Measurements from ENCODE around the gene SLC35A5. TPM values are rescaled to one million over a fixed set of nuclear protein-coding genes. Genes with fewer than 3 reads are reported as not detected.

Gene SLC35A5, protein sequence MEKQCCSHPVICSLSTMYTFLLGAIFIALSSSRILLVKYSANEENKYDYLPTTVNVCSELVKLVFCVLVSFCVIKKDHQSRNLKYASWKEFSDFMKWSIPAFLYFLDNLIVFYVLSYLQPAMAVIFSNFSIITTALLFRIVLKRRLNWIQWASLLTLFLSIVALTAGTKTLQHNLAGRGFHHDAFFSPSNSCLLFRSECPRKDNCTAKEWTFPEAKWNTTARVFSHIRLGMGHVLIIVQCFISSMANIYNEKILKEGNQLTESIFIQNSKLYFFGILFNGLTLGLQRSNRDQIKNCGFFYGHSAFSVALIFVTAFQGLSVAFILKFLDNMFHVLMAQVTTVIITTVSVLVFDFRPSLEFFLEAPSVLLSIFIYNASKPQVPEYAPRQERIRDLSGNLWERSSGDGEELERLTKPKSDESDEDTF
- 6.4 to 18.7 TPM (median 15.7 TPM) in 5 replicates for total RNA-seq (2022; extraction: Qiagen RNA extraction; ENCODE audit: low read depth)

GRCh38 chr3:112561734-112562529 is at the start of gene SLC35A5, which contains the start of gene ATG3:
SLC35A5 (plus strand) TSS chr3:112562045; CDS start chr3:112563404, 1,359 bp downstream.
ATG3 (minus strand) TSS chr3:112561962; CDS start chr3:112561528, 434 bp downstream.

Other genes with a start within 250 kb of the SLC35A5 start
- not detected in 5 replicates for gene CD200, start 228.9 kb upstream of the SLC35A5 start, total RNA-seq (2022; extraction: Qiagen RNA extraction; ENCODE audit: low read depth)
- gene BTLA, start 62.6 kb upstream of the SLC35A5 start, total RNA-seq (2022; extraction: Qiagen RNA extraction; ENCODE audit: low read depth), result 0.05 TPM in 1 of 5 replicates, not detected in the others
- gene ATG3, start 83 bp upstream of the SLC35A5 start, total RNA-seq (2022; extraction: Qiagen RNA extraction; ENCODE audit: low read depth), result 43.5 to 56.0 TPM (median 47.5 TPM) in 5 replicates
- 36.9 to 74.9 TPM (median 55.3 TPM) in 5 replicates for gene CCDC80, start 79.1 kb downstream of the SLC35A5 start, total RNA-seq (2022; extraction: Qiagen RNA extraction; ENCODE audit: low read depth)